Measurements from ENCODE around the gene TMEM14B. TPM values are rescaled to one million over a fixed set of nuclear protein-coding genes. Genes with fewer than 3 reads are reported as not detected.

The TMEM14B gene
- total and polyA plus RNA-seq, 9 of the 15 experiments (the other 6 are each of a cell fraction or from before 2014, with no cell fraction given): 174 to 862 (median 263) TPM

DNA sequence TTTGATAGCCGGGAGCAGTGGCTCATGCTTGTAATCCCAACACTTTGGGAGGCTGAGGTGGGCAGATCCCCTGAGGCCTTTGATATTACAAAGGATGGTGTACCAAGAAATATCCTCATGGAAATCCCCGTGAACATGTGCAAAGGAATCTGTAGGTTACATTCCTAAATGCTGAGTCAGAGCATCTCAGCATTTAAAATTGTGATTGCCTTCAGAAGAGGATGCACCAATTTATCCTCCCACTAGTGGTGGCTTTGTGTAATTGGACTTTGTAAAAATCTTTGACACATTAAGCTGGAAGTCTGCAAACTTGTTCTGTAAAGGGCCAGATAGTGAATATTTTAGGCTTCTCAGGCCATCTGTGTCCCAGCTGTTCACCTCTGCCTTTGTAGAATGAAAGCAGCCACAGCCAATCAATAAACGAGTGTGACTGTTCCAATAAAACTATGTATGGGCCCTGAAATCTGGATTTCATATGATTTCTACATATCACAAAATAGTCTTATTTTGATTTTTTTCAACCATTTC is 11.8 kb downstream of the TMEM14B start (continued):
- no peak for TF ChIP-seq MGA (IDR thresholded peaks at IDR 0.05)
- no peak for TF ChIP-seq ETS2 (tag; IDR thresholded peaks at IDR 0.05; ENCODE audit: borderline replicate concordance, poor library complexity, severe bottlenecking)
- no peak for TF ChIP-seq GTF2A2 (tag; IDR thresholded peaks at IDR 0.05)
- TF ChIP-seq RERE (CRISPR knock-in tag; IDR thresholded peaks at IDR 0.05; ENCODE audit: borderline replicate concordance): no peak
